ENCODE results near the gene SPIB.
A peak's percentile ranks its signal among the peaks of the same experiment; 100 is the strongest.
"Not testable (repeated sequence)": the region's sequence is repeated elsewhere in the genome, so short reads cannot be mapped to it uniquely, and the experiment has no call there.

The SPIB gene

DNA sequence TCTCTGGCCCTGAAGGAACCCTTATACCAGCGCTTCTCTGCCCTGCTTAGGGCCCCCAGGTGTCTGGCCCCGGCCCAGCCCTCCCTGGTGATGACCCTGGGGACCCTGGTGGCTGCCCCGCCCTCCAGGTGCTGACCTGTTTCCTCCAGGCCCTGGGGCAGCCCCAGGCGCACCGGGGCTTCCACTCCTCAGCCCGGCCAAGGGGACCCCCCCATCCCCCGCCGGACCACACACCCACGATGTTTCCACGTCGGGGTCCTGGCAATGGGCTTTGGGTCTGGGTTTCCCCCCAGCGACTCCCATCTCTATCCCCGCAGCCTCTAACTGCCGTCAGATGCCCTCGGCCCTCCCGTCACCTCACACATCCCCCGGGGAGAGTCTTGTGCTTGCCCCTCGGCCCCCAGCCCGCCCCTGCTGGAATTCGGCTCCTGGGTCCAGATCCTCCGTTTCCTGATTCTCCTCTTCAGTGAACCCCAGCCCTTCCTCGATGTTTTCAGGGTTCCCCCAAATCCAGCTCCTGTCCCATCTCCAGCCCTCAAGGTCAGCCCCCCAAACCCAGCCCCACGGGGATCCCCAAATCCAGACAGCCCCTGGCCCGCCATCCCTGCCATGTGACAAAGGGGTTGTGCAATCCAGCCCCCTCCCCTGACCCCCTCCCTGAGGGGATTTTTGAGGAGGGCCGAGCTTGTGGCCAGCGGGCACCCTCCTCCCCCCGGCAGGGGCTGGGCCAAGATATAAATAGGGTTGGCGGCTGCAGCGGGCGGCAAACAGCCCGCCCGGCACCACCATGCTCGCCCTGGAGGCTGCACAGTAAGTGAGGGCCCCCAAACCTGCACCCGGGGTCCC is at the start of gene SPIB:
Gene SPIB, plus strand, starts transcription at position 763 of the 846 bp plus-strand sequence. Its CDS starts 25 bp downstream, at position 788.
- no peak for DNase-seq

- DNase-seq, result no peak
These were observed 46.7 kb upstream of the SPIB start for GRCh38 chr19:50371914-50372475.

DNA sequence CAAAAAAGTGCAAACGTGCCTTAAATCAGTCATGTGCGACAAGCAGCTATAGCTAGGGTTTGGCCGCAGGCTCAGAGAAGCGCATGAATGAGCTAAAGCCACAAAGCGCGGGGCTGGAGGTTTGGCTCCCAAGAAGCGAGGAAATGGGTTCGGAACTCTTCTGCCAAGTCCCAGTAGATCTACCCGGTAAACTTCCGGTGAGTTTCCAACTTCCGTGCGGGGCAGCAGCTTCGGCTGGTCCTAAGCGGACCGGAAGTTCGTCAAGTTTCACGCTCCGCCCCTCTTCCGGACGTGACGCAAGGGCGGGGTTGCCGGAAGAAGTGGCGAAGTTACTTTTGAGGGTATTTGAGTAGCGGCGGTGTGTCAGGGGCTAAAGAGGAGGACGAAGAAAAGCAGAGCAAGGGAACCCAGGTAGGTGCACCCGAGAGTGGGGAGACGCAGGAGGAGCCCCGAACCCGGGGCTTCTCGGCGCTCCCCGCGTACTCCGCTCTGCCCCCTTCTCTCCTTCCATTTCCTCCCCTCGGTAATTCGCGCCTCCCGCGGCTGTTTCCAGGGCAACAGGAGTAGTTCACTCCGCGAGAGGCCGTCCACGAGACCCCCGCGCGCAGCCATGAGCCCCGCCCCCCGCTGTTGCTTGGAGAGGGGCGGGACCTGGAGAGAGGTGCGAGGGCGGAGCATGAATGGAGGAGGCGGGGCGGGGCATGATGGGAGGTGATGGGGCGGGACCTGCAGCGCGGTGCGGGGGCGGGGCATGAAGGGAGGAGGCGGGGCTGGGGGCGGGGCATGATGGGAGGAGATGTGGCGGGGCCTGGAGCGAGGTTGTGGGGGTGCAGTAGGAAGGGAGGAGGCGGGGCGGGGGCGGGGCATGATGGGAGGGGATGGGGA is 42.3 kb upstream of the SPIB start, which contains the start of gene NR1H2:
Gene NR1H2, plus strand, starts transcription at position 292 of the 885 bp plus-strand sequence. CDS start 1,149 bp downstream, outside the sequence.
- peak; percentile 96 for DNase-seq

DNA sequence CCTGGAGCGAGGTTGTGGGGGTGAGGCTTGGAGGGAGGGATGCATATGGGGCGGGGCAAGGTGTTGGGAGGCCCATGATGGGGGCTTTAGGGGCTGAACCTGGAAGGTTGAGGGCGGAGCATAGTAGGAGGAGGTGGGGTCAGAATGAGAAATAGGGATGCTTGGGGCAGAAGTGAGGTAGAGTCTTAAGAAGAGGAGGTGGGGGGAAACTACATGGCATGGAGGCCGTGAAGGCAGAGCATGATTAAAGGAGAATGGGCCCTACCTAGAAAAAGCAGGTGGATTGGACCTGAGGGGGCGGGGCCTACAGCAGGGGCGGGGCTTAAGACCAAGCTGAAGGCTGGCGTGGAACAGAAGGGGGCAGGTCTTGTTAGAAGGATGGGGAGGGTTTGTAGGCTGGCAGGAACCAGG is 41.7 kb upstream of the SPIB start:
- peak; percentile 83 for DNase-seq

DNA sequence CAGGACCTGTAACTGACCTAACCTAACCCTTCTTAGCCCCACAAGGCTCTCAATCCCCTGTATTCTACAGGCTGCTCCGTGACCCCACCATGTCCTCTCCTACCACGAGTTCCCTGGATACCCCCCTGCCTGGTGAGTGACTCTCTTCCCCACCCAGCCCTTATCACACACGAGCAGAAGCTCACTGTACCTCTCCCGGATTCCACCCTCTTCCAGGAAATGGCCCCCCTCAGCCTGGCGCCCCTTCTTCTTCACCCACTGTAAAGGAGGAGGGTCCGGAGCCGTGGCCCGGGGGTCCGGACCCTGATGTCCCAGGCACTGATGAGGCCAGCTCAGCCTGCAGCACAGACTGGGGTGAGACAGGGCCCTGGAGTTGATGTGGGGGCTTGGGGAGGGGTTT is 41.2 kb upstream of the SPIB start:
- no peak for DNase-seq

- DNase-seq, result no peak
These were observed 40.4 kb upstream of the SPIB start for GRCh38 chr19:50378169-50378862.

GRCh38 chr19:50378863-50379236 is 39.9 kb upstream of the SPIB start:
- no peak for DNase-seq

DNA sequence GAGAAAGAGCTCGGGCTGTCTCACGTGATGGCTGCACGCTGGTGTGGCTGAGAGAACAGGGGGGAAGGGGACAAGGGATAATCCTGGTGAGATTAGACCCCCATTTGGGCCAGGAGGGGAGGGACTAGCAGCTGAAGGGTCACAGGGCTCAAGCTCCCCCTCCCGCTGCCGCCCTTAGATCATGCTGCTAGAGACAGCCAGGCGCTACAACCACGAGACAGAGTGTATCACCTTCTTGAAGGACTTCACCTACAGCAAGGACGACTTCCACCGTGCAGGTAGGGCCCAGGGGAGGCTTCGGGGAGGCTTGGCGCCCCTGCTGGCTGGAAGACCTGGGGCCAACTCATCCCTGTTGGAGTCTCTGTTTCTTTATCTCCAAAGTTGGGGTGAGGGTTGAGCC is 39.1 kb upstream of the SPIB start:
- no peak for DNase-seq

- DNase-seq, result no peak
These were observed 38.6 kb upstream of the SPIB start for GRCh38 chr19:50380137-50380536.

- no peak for DNase-seq
These were observed 38.0 kb upstream of the SPIB start for GRCh38 chr19:50380751-50381151.

GRCh38 chr19:50381881-50382729 is 36.6 kb upstream of the SPIB start:
- DNase-seq, result no peak

DNA sequence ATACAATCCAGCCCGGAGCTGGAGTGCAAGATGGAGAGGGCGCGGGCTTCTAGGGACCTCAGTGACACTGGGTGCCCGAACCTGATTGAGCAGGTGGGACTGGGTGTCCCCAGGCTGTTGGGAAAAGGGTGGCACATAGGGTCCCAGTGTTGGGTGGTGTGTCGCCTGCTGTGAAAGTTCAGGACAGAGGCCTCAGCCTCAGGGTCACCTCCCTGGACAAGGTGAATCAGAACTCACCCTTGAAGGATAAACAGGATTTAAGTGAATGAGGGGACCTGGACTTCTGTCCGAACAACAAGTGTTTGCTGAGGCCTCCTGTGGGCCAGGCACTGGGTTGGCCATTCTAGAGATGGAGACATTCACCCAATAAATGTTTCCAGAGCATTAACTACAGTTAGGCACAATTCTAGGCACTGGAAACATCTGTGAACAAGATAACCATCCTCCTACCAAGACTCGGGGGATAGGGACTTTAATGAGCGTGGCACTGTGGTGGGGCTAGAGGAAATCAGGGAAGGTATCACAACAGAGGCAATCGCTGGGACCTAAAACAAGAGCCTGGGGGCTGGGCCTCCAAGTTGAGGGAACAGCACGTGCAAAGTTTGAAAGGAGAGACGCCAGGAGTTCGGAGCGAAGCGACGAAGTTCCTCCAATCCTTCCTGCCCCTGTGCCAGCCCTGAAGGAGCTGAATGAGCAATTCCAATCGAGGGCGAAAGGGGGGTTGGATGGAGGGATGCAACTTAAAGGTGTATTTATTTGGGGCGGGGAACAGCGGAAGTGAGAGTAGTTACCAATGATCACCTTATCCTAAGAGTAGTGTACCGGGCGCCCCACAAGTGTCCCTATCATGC is 35.5 kb upstream of the SPIB start:
- DNase-seq, result no peak

- DNase-seq, result peak; percentile 97
These were observed 34.7 kb upstream of the SPIB start, which contains the start of gene POLD1 for GRCh38 chr19:50383852-50384684. POLD1 (plus strand) TSS chr19:50384347; CDS start chr19:50398852, 14,505 bp downstream.

DNA sequence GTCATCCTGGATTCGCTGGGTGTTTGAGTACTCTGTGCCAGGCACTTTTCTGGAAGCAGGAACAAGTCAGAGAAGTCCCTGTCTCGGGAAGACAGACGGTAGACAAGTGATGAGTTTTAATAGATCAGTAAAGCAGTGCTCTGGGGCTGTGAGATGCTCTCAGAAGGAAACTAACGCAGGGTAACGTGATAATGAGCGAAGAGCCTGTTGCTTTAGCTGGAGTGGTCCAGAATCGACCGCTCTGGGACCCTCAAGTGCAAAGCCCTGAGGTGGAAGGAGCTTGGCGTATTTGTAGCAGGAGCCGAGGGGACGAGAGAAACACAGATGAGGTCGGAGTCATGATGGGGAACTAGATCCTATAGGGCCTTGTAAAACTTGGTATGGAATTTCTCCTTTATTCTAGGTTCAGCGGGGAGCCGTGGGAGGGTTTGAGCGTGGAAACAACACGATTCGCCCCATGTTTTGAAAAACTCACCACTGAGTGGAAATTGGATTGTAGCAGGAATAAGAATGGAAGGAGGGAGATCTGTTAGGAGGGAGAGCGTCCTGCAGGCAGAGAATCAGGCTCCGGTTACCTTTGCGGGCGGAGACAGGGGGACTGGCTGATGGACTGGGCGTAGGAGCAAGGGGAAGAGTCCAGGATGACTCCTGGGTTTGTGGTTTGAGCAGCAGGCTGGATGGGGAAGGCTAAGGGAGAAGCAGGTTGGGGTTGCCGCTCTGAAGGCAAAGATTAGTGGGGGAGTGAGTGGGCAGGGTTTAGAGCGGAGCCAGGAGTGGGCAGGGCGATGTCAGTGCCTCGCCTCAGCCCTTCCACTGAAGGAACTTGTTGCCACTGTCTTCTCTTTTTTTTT is 33.8 kb upstream of the SPIB start:
- no peak for DNase-seq

DNA sequence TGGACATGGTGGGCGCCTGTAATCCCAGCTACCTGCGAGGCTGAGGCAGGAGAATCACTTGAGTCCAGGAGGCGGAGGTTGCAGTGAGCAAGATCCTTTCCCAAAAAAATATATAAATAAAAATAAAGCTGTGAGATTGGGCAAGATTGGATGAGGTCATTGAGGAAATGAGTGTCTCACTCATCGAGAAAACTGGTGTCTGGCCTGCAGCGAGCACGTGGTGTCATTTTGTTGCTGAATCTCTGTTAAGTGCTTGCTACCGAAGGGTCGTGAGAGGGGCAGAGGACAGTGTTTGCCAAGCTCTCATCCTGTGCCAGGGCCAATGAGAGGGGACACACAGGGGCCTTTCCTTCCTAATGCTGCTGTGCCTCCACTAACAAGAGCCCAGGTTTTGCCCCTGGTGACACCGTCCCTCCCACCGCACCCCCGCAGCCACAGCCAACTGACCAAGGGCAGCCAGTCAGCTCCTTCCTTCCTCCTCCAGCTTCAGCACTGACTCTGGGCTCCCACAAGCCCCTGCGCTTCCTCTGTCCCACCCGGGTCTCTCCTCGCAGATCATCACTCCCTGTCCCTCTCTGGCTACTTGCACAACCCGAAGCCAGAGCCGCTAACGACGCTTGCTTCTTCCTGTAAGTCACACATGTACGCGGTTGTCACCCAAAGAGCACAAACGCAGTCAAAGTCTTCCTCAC is 31.4 kb upstream of the SPIB start:
- no peak for DNase-seq

- no peak for DNase-seq
These were observed 30.9 kb upstream of the SPIB start for GRCh38 chr19:50387868-50388245.

DNA sequence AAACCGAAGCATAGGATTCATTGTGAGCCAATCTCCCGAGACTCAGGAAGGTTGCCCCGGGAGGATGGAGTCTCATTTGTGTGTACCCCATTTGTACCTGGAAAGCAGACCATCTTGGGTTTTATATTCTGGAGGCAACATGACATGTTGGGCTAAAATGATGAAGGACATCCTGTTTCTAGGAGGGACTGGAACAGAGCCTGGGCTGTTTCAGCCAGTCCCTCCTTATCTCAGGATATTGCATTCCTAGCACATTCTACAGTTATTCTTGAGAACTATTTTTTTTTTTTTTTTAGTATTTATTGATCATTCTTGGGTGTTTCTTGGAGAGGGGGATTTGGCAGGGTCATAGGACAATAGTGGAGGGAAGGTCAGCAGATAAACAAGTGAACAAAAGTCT is 28.4 kb upstream of the SPIB start:
- DNase-seq, result not testable (repeated sequence)

- DNase-seq, result not testable (repeated sequence)
These were observed 27.8 kb upstream of the SPIB start for GRCh38 chr19:50390952-50391351.
